ENCODE measurements around the gene MIP.
A peak's percentile ranks its signal among the peaks of the same experiment; 100 is the strongest.
"Not testable (repeated sequence)": the region's sequence is repeated elsewhere in the genome, so short reads cannot be mapped to it uniquely, and the experiment has no call there.

Gene MIP

DNA sequence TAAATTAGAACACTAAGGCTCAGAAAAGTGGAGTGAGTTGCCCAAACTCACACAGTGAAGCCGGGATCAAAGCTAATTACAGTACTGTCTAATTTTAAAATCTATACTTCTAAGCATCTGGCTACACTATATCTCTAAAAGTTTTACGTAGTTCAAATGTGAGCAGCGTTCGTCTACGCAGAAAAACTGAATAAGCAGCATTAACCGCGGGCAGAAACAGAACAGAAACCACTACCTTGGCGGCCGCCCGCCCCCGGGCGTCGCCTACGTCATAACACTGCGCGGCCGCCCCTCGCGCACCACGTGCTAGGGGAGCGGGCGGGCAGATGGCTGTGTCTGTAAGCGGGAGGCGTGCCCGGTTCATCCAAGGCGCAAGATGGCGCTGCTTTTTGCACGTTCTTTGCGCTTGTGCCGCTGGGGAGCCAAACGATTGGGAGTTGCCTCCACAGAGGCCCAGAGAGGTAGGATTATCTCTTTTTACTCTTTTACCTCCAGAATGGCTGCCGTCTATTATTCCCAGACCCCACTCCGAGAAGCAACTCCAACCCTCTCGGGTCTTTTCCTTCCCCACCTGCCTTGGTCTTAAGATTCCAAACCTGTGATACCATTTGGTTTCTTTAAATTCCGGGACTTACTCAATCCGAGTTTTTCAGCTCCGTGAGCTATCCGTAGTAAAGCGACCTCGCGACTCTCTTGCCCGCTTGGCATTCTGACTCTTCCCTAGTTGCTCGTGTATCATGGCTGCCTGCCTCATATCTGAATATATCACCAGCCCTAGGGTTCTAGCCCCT lies 14.0 kb upstream of the MIP start, which contains the start of gene SPRYD4:
SPRYD4 (plus strand) TSS at position 363 of the 791 bp plus-strand sequence; CDS start at position 377, 14 bp downstream.
- peak; percentile 96 for DNase-seq (ENCODE audit: low spot score)

- DNase-seq (ENCODE audit: low spot score): no peak
Observed at GRCh38 chr12:56462565-56462964, 8.1 kb upstream of the MIP start.

DNA sequence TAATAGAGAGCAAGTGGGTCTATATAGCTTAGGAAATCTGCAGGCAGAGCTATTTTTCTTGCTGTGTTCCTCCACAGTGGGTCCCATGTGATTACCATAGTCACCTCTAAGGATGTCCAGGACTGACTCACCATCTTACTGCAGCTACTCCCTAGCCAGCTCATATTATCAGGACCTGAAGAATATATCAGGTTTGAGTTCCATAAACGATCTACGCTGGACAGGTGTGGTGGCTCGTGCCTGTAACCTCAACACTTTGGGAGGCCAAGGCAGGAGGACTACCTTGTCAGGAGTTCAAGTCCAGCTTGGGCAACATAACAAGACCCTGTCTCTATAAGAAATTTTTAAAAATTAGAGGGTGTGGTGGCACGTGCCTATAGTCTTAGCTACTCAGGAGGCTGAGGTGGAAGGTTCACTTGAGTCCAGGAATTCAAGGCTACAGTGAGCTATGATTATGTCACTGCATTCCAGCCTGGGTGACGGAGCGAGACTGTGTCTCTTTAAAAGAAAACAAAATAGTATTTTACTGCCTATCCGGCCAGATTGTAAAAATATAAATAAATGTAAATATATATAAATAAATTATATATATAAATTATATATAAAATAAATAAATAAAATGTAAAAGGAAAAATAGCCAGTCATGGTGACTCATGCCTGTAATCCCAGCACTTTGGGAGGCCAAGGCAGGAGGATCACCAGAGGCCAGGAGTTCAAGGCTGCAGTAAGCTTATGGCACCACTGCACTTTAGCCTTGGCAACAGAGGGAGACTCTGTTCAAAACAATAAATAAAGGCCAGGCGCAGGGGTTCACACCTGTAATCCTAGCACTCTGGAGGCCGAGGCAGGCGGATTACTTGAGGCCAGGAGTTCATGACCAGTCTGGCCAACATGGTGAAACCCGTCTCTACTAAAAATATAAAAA lies 7.0 kb upstream of the MIP start:
- DNase-seq (ENCODE audit: low spot score): peak; percentile 33

DNA sequence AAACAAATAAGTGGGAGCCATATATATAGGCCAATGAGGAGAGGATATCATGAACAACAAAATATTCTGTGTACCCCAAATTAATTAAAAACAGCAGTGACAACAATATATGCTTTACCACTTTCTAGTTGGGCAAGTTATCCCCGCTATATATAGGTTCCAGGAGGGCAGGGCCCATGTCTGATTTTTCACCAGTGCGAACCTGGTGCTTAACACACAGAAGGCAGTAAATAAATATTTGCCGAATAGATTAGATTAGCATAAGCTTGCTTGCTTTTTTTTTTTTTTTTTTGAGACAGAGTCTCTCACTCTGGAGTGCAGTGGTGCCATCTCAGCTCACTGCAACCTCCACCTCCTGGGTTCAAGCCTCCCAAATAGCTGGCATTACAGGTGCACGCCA lies 3.4 kb upstream of the MIP start:
- no peak for DNase-seq (ENCODE audit: low spot score)

GRCh38 chr12:56451147-56451546 lies 3.3 kb downstream of the MIP start:
- DNase-seq (ENCODE audit: low spot score): no peak

DNA sequence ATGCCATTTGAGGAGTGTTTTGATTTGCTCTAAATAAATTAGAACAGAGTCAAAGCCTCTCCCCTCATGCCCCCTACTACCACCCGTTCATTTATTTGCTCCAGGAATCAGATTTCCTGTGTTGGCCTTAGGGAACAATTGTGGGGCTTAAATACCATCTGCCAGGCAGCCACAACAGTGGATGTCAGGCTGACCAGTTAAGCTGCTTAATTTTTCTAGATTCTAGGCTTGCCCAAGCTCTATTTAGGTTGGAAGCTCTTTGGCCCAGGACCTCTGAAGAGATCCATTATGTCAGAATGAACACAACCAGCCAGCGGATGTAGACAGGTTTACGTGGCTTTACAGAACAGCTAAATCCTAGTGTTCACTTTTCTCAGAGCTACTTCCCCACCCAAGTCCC lies 4.2 kb downstream of the MIP start:
- no peak for DNase-seq (ENCODE audit: low spot score)

GRCh38 chr12:56449622-56449984 lies 4.9 kb downstream of the MIP start:
- no peak for DNase-seq (ENCODE audit: low spot score)

GRCh38 chr12:56448860-56449621 lies 5.4 kb downstream of the MIP start, which contains the start of gene TIMELESS:
Gene TIMELESS, minus strand, starts transcription at chr12:56449426. Its CDS starts 15,256 bp downstream, at chr12:56434170.
- peak; percentile 96 for DNase-seq (ENCODE audit: low spot score)

DNA sequence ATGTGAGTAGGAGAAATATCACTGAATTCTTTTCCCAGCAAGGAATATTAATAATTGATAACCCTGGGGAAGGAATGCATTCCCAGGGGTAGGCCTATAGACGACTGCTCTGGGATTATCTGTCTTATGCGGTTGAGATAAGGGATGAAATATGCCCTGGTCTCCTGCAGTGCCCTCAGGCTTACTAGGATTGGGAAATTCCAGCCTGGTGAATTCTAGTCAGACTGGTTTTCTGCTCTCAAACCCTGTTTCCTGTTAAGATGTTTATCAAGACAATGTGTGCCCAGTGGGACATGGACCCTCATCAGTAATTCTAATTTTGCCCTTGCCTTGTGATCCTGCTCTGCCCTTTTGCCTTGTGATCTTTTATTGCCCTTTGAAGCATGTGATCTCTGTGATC lies 11.2 kb downstream of the MIP start:
- not testable (repeated sequence) for DNase-seq (ENCODE audit: low spot score)

- DNase-seq (ENCODE audit: low spot score): no peak
Observed at GRCh38 chr12:56437430-56438176, 16.9 kb downstream of the MIP start.

DNA sequence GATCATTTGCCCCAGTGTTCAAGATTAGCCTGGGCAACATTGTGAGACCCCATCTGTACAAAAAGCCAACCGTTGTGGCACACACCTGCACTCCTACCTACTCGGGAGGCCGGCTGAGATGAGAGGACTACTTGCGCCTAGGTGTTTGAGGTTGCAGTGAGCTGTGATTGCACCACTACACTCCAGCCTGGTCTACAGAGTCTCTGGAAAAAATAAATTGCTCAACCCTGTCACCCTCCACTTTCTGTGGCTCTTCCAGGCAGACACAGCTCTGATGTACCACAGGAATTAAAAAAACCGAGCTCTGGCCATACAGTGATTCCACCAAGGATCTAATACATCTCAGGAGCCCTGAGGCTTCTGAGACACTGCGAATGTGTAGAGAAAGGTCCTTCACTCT lies 19.6 kb downstream of the MIP start:
- DNase-seq (ENCODE audit: low spot score): no peak

- DNase-seq (ENCODE audit: low spot score): no peak
Observed at GRCh38 chr12:56431850-56432249, 22.6 kb downstream of the MIP start.

- DNase-seq (ENCODE audit: low spot score): no peak
Observed at GRCh38 chr12:56431288-56431687, 23.2 kb downstream of the MIP start.

DNA sequence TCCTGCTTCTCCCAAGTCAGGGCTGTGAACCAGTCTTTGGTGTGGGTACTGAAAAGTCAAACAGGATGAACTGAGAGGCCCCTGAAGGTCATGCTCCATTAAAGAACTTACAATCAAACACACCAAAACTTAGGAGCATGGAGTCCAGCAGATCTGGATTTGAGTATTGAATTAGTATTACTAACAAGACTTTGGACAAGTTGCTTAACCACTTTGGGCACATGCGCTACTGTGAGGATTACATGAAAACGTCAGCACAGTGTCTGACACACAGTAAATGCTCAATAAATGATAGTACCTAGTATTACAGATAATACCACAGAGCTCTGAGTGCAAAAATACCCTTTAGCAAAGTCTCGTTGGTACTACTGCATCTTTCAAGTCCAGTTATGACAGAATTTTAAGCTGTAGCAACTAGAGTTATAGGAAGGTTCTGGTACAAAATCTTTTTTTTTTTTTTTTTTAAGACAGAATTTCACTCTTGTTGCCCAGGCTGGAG lies 28.5 kb downstream of the MIP start:
- DNase-seq (ENCODE audit: low spot score): no peak

DNA sequence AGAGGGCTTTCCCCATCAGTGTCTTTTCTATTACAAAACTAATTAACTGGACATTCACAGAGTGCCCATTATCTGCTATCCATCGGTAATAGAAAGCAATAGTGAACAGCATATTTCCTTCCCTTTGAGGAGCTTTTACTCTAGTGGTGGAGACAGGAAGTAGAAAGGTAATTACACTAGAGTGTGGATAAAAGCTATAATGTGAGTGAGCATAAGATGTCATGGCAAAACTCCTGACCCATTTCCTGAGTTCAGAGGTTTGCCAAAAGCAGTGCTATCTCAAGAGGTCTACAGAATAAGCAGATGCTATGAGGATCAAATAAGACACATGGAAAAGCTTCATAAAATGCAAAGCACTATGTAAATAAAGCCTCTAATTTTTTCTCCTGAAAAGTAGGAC lies 29.3 kb downstream of the MIP start:
- DNase-seq (ENCODE audit: low spot score): no peak

- no peak for DNase-seq (ENCODE audit: low spot score)
Observed at GRCh38 chr12:56420411-56420810, 34.0 kb downstream of the MIP start.

DNA sequence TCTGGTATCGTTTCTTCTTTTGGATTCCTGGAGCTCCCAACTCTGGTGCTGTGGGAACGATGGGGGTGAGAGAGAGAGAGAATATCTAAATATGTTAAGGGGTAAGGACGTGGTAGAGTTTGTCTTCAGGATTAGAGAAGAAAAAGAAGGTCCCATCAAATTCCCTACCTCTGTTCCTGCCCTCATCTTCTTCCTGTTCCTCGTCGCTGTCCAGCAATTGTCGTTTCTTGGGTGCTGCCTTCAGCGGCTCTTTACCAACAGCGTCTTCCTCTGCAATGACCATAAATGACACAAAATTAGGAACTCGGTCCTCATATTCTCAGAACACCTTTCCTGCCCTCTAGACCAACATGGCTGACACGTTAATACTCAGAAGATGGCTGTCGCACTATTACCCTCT lies 36.7 kb downstream of the MIP start:
- no peak for DNase-seq (ENCODE audit: low spot score)

GRCh38 chr12:56414401-56414800 lies 40.1 kb downstream of the MIP start:
- DNase-seq (ENCODE audit: low spot score): no peak

- DNase-seq (ENCODE audit: low spot score): no peak
Observed at GRCh38 chr12:56413392-56413791, 41.1 kb downstream of the MIP start.

GRCh38 chr12:56411781-56412639 lies 42.4 kb downstream of the MIP start:
- no peak for DNase-seq (ENCODE audit: low spot score)

Data from AG08396 (cell line).